Fibroblast of lung (primary cell): ENCODE measurements around the gene TPSD1.

Experiments
- EZH2 ChIP-seq: IDR thresholded peaks from 2 replicates; pipeline ENCODE4 v1.5.1; 2012; ENCODE audit warnings: low read length, control low read depth, mild to moderate bottlenecking; ENCODE audit errors: missing control alignments
- TF ChIP-seq, protein P1 (sequence below), 2 donors: IDR thresholded peaks in 1 of 2; conservative IDR thresholded peaks in 1 of 2; 1 replicate in 1 of 2; 2 replicates in 1 of 2; pipeline ENCODE4 v1.5.1; 2011 to 2012; ENCODE audit warnings: low read length in 2 of 2, control low read depth in 1 of 2, inconsistent platforms in 1 of 2, low read depth in 1 of 2, mild to moderate bottlenecking in 1 of 2

DNA sequence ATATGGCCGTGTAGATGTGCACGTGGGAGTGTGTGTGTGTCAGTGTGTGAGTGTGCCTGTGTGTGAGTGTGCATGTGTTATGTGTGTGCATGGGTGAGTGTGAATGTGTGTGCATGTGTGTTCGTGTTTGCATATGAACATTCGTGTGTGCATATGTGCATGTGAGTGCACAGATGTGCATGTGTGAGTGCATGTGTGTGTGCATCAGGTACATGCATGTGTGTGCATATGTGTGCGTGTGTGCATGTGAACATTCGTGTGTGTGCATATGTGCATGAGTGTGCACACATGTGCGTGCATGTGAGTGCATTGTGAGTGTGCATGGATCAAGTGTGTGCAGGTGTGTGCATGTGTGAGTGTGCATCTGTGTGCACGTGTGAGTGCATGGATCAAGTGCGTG is 17.9 kb upstream of the TPSD1 start:
- TF ChIP-seq, protein P1, sequence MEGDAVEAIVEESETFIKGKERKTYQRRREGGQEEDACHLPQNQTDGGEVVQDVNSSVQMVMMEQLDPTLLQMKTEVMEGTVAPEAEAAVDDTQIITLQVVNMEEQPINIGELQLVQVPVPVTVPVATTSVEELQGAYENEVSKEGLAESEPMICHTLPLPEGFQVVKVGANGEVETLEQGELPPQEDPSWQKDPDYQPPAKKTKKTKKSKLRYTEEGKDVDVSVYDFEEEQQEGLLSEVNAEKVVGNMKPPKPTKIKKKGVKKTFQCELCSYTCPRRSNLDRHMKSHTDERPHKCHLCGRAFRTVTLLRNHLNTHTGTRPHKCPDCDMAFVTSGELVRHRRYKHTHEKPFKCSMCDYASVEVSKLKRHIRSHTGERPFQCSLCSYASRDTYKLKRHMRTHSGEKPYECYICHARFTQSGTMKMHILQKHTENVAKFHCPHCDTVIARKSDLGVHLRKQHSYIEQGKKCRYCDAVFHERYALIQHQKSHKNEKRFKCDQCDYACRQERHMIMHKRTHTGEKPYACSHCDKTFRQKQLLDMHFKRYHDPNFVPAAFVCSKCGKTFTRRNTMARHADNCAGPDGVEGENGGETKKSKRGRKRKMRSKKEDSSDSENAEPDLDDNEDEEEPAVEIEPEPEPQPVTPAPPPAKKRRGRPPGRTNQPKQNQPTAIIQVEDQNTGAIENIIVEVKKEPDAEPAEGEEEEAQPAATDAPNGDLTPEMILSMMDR (conservative IDR thresholded peaks at IDR 0.05 in 1 of 2, IDR thresholded peaks at IDR 0.05 in 1 of 2; ENCODE audit: low read depth in 1 of 2, low read length in 2 of 2): no peak
- TF ChIP-seq EZH2: no peak
